Testis (tissue), 3 donors: Measurements from ENCODE around the gene ARHGEF4. TPM values are rescaled to one million over a fixed set of nuclear protein-coding genes. Genes with fewer than 3 reads are reported as not detected.

ENCODE experiments used
- DNase-seq: peaks from one replicate; pipeline ENCODE4 v3.0.0-alpha.2; 2019
- H3K27ac ChIP-seq, 2 donors: fragments of 200-600 bp; sonication (generic); one replicate each; pipeline ENCODE4 v1.5.1; 2019
- H3K27me3 ChIP-seq: fragments of 200-600 bp; sonication (generic); one replicate; pipeline ENCODE4 v1.5.1; 2019
- H3K36me3 ChIP-seq: fragments of 200-600 bp; sonication (generic); one replicate; pipeline ENCODE4 v1.5.1; 2017; ENCODE audit warnings: low read depth; ENCODE audit errors: missing control alignments
- H3K4me1 ChIP-seq: fragments of 200-600 bp; sonication (generic); one replicate; pipeline ENCODE4 v1.5.1; 2019
- H3K4me3 ChIP-seq, 2 donors: fragments of 200-600 bp; sonication (generic); one replicate each; pipeline ENCODE4 v1.5.1; 2017 to 2019
- H3K9me3 ChIP-seq: fragments of 200-600 bp; sonication (generic); one replicate; pipeline ENCODE4 v1.5.1; 2017
- CTCF ChIP-seq, 3 experiments: fragments of 450-650 bp in 2 of 3; fragments of 200-600 bp in 1 of 3; sonication (generic) in 1 of 3; IDR thresholded peaks; one replicate each; pipeline ENCODE4 v1.5.1; 2016 to 2019; ENCODE audit warnings: antibody characterized with exemption in 3 of 3, mild to moderate bottlenecking in 2 of 3, moderate library complexity in 1 of 3
- POLR2A ChIP-seq: fragments of 450-650 bp; IDR thresholded peaks from one replicate; pipeline ENCODE4 v1.6.1; 2017; ENCODE audit warnings: antibody characterized with exemption, mild to moderate bottlenecking, moderate library complexity
- WGBS, 2 donors: methylation state at CpG; one replicate each; pipeline ENCODE4 v1.1.5; 2018; 5-methylcytosine and 5-hydroxymethylcytosine counted together
- intact Hi-C: fragments of 100-400 bp; cut with DNase I; formaldehyde crosslinking; loops from one replicate; pipeline ENCODE4 v1.15.1; 2023; ENCODE audit warnings: low total_unique reads
- polyA plus RNA-seq: library from polyadenylated mRNA; stranded (reverse); fragments of 350-450 nt; fragmentation: Illumina TruSeq; extraction: RNeasy Lipid Tissue Mini Kit (QIAGEN cat#74804); gene quantifications from one replicate; pipeline ENCODE4 v1.2.3, GENCODE V29; 2014; ENCODE audit warnings: low read depth, low replicate concordance; ENCODE audit not compliant: insufficient read depth
- total RNA-seq, 2 donors: library from RNA; depleted of rRNA; stranded (reverse); fragments of >200 nt; gene quantifications; one replicate each; pipeline ENCODE4 v1.2.3, GENCODE V29; 2016

The ARHGEF4 gene
- total and polyA plus RNA-seq, 3 donors from 2014 or later, result 18.0 to 37.4 (median 36.3) TPM

DNA sequence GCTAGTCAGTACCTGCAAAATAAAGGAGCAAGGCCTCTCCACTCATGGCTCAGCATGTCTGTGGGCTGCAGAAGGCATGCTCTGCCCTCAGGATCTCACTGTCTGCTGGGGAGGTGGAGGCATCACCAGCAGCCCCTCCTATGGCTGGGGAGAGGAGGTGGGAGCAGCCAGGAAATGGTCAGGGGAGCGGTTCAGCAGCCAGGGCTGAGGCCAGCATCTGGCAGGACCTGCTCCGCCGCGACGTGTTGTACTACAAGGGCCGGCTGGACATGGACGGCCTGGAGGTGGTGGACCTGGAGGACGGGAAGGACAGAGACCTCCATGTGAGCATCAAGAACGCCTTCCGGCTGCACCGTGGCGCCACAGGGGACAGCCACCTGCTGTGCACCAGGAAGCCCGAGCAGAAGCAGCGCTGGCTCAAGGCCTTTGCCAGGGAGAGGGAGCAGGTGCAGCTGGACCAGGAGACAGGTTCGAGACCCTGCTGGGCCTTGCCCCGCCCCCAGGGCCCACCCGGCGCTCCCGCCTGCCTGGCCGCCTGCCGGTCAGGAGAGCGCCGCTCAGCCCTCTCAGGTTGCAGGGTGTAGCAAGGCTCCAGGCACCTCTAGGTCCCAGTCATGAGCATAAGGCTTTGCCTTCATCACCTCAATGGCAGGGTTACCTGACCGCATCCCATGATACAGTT is 207.5 kb downstream of the ARHGEF4 start:
- no peaks in the 10 kb centered on the region for H3K9me3 ChIP-seq
- no peaks in the 10 kb centered on the region for H3K4me1 ChIP-seq
- H3K36me3 ChIP-seq, result no peaks in the 10 kb centered on the region
- DNase-seq, result no peak
- 89 to 96% methylated on average over 11 to 24 of the region's 24 CpGs for WGBS, 2 donors
- H3K4me3 ChIP-seq, result no peak overlapping the region
- no peak overlapping the region for H3K27ac ChIP-seq
- H3K27me3 ChIP-seq, result no peaks in the 10 kb centered on the region
- intact Hi-C loops, result no loop called here
- TF ChIP-seq POLR2A, result no peak
- no peak for TF ChIP-seq CTCF (IDR thresholded peaks at IDR 0.05)

DNA sequence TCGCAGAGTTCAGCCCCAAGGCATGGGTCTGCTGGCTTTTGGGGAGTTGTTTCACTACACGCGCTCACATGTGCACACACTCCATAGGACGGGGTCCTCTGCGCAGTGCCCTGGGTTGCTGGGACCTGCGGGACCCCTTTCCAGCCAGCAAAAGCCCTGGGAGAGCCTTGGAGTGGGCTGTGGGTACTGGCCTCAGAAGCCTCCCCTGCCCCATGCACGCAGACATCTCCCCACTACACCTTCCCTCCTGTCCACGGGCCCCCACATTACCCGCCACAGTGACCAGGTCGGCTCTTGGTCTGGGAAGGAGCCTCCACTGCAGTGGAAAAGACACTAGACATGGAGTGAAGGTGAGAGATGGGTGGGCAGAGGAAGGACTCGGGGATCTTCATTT is 208.0 kb downstream of the ARHGEF4 start:
- H3K27ac ChIP-seq, result no peak overlapping the region
- no peaks in the 10 kb centered on the region for H3K4me1 ChIP-seq
- WGBS, 2 donors, result 88 to 95% methylated on average over 7 to 11 of the region's 11 CpGs
- H3K9me3 ChIP-seq, result no peaks in the 10 kb centered on the region
- no peak for TF ChIP-seq POLR2A
- TF ChIP-seq CTCF (IDR thresholded peaks at IDR 0.05), result no peak
- DNase-seq, result peak; percentile 6
- intact Hi-C loops, result no loop called here
- H3K36me3 ChIP-seq, result no peaks in the 10 kb centered on the region
- no peaks in the 10 kb centered on the region for H3K27me3 ChIP-seq
- H3K4me3 ChIP-seq, result no peak overlapping the region

GRCh38 chr2:131045286-131046027 is 208.7 kb downstream of the ARHGEF4 start:
- Histone ChIP-seq H3K9me3 (no peaks in the 10 kb centered on the region), H3K27me3 (no peaks in the 10 kb centered on the region), H3K27ac (no peak overlapping the region), H3K4me1 (no peaks in the 10 kb centered on the region), H3K4me3 (no peak overlapping the region), H3K36me3 (no peaks in the 10 kb centered on the region)
- TF ChIP-seq POLR2A (no peak), CTCF (IDR thresholded peaks at IDR 0.05) (no peak)
- intact Hi-C loops, result no loop called here
- DNase-seq, result no peak
- 92 to 100% methylated on average over 4 to 8 of the region's 8 CpGs for WGBS, 2 donors

DNA sequence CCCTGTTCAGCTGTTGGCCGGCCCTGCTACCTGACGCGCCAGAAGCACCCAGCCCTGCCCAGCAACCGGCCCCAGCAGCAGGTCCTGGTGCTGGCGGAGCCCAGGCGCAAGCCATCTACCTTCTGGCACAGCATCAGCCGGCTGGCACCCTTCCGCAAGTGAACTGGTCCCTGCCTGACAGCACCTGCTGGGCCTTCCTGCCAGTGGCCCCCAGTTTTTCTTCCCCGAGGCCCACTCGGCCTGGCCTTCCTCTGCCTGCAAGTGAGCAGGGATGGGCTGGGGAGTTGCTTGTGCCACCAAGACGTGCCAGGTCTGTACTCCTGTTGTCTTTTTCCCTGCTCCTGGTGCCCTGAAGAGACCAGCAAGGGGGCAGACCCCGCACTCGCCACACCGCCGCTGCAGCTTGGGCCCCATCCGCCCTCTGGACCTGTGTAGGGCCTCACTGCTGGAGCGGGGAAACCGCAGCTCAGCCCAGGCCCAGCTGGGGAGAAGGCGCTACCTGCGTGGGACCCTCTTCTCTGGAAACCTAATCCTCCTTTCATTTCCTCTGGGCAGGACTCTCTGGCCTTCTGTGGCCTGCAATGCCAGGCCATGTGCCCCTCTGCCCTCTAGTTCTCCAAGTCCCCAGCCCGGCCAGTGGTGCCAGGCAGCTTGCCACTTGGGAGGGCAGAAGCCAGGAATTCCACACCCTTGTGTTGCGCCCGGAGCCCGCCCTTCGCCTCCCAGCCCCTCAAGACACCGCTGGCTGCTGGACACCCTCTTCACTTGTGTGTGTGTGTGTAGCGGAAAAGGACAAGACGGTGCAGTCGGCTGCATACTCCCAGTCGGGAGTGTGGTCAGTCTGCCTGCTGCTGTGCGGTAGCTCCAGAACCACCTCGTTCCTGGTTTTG is 209.6 kb downstream of the ARHGEF4 start:
- TF ChIP-seq POLR2A (no peak), CTCF (IDR thresholded peaks at IDR 0.05) (no peak)
- Histone ChIP-seq H3K27me3 (no peaks in the 10 kb centered on the region), H3K27ac (no peak overlapping the region), H3K36me3 (no peaks in the 10 kb centered on the region), H3K9me3 (no peaks in the 10 kb centered on the region), H3K4me3 (no peak overlapping the region), H3K4me1 (no peaks in the 10 kb centered on the region)
- DNase-seq, result no peak
- intact Hi-C loops, result no loop called here
- WGBS, 2 donors, result 88 to 90% methylated on average over 14 to 32 of the region's 32 CpGs
